PC-9 (cell line): ENCODE data around the gene PRICKLE2. TPM values are rescaled to one million over a fixed set of nuclear protein-coding genes. Genes with fewer than 3 reads are reported as not detected.

ENCODE experiments used
- BruUV-seq: library from RNA; stranded (reverse); fragments of 400-500 nt; replicated peaks from 2 replicates; lab custom pipeline; 2021; lab: Mats Ljungman, UMichigan
- CTCF ChIA-PET: fragments of 300-600 bp; sonication (Branson Sonifier 250); formaldehyde crosslinking; loops from one replicate; lab custom pipeline; 2022; ENCODE audit warnings: antibody characterized with exemption; lab: Charles Lee
- POLR2A ChIA-PET: fragments of 300-600 bp; sonication (Branson Sonifier 250); formaldehyde crosslinking; loops from one replicate; lab custom pipeline; 2022; ENCODE audit warnings: antibody characterized with exemption; ENCODE audit not compliant: unreplicated experiment; lab: Charles Lee
- DNase-seq, 2 experiments: peaks; one replicate each; pipeline versions ENCODE4 v3.0.0 to v3.0.0-alpha.2; 2015 to 2022; ENCODE audit warnings: mixed read lengths in 1 of 2
- H2AFZ ChIP-seq: fragments of 200-600 bp; sonication (generic); 2 replicates; pipeline ENCODE4 v1.8.1; 2017; ENCODE audit warnings: antibody characterized with exemption
- H3F3A ChIP-seq: fragments of 200-600 bp; sonication (generic); 2 replicates; pipeline ENCODE4 v1.8.1; 2017; ENCODE audit warnings: antibody characterized with exemption, mild to moderate bottlenecking, low read depth; ENCODE audit not compliant: insufficient read depth
- H3K27ac ChIP-seq: fragments of 200-600 bp; sonication (generic); 2 replicates; pipeline ENCODE4 v1.6.1; 2016; ENCODE audit warnings: mixed run types
- H3K27me3 ChIP-seq: fragments of 200-600 bp; sonication (generic); 2 replicates; pipeline ENCODE4 v1.6.1; 2016; ENCODE audit warnings: low read depth, mixed run types; ENCODE audit not compliant: insufficient read depth
- H3K36me3 ChIP-seq: fragments of 200-600 bp; sonication (generic); 2 replicates; pipeline ENCODE4 v1.6.1; 2016; ENCODE audit warnings: low read depth, mixed run types
- H3K4me1 ChIP-seq: fragments of 200-600 bp; sonication (generic); replicated peaks from 2 replicates; pipeline ENCODE4 v1.6.1; 2016; ENCODE audit warnings: mixed run types; ENCODE audit not compliant: insufficient read depth
- H3K4me2 ChIP-seq: fragments of 200-600 bp; sonication (generic); 2 replicates; pipeline ENCODE4 v1.6.1; 2017; ENCODE audit warnings: mixed run types
- H3K4me3 ChIP-seq: fragments of 200-600 bp; sonication (generic); 2 replicates; pipeline ENCODE4 v1.6.1; 2016; ENCODE audit warnings: mixed run types
- H3K79me2 ChIP-seq: fragments of 200-600 bp; sonication (generic); 2 replicates; pipeline ENCODE4 v1.6.1; 2017; ENCODE audit warnings: low read depth, mixed run types
- H3K9me2 ChIP-seq: fragments of 200-600 bp; sonication (generic); 2 replicates; pipeline ENCODE4 v1.8.1; 2017; ENCODE audit warnings: mild to moderate bottlenecking; ENCODE audit not compliant: insufficient read depth
- H3K9me3 ChIP-seq: fragments of 200-600 bp; sonication (generic); 2 replicates; pipeline ENCODE4 v1.8.1; 2016; ENCODE audit warnings: low read depth; ENCODE audit not compliant: insufficient read depth
- H4K20me1 ChIP-seq: fragments of 200-600 bp; sonication (generic); 2 replicates; pipeline ENCODE4 v1.8.1; 2017; ENCODE audit not compliant: insufficient read depth
- CTCF ChIP-seq: fragments of 200-600 bp; sonication (generic); conservative IDR thresholded peaks from 2 replicates; pipeline ENCODE4 v1.6.1; 2017; ENCODE audit warnings: mixed run types, antibody characterized with exemption, mild to moderate bottlenecking, moderate library complexity
- EZH2 ChIP-seq: fragments of 200-600 bp; sonication (generic); IDR thresholded peaks from 2 replicates; pipeline ENCODE4 v1.8.0; 2017; ENCODE audit warnings: antibody characterized with exemption, low read depth
- intact Hi-C: fragments of 100-400 bp; cut with micrococcal nuclease; formaldehyde crosslinking; loops from one replicate; pipeline ENCODE4 v1.10.0; 2022; ENCODE audit not compliant: unreplicated experiment
- total RNA-seq: library from RNA; stranded (reverse); gene quantifications from 2 replicates; pipeline ENCODE4 v1.2.3, GENCODE V29; 2021

PRICKLE2 gene
- total RNA-seq, 1 experiment from 2014 or later: 7.9 TPM

- no peaks in the 10 kb centered on the region for H3K36me3 ChIP-seq
- no peak for DNase-seq
- no peaks in the 10 kb centered on the region for H4K20me1 ChIP-seq
- H3K4me2 ChIP-seq: no peak overlapping the region
- CTCF ChIA-PET: interaction anchor here (0.6 kb wide), 1 partner anchor 78 kb away, joined by 3 read pairs; no protein-coding TSS in a partner anchor
- BruUV-seq: no TSS peak
- H3K27ac ChIP-seq: no peak overlapping the region
- no peaks in the 10 kb centered on the region for H3K27me3 ChIP-seq
- intact Hi-C loops: no loop called here
- POLR2A ChIA-PET: no interaction called here
- no peaks in the 10 kb centered on the region for H3K9me2 ChIP-seq
- H3K4me1 ChIP-seq: peaks cover 24% of the 10 kb centered on the region
- H3K79me2 ChIP-seq: no peaks in the 10 kb centered on the region
- no peaks in the 10 kb centered on the region for H3F3A ChIP-seq
- no peak overlapping the region for H3K4me3 ChIP-seq
- H3K9me3 ChIP-seq: no peaks in the 10 kb centered on the region
- no peak for TF ChIP-seq EZH2
- no peak for TF ChIP-seq CTCF
- H2AFZ ChIP-seq: no peak overlapping the region
These were observed 46.8 kb downstream of the PRICKLE2 start for GRCh38 chr3:64178419-64178818.

- peak overlapping the region; percentile 43 for H3K27ac ChIP-seq
- intact Hi-C loops: no loop called here
- peaks cover 24% of the 10 kb centered on the region for H3K4me1 ChIP-seq
- no peaks in the 10 kb centered on the region for H3K27me3 ChIP-seq
- TF ChIP-seq EZH2: no peak
- TF ChIP-seq CTCF: no peak
- no peaks in the 10 kb centered on the region for H4K20me1 ChIP-seq
- H3K36me3 ChIP-seq: no peaks in the 10 kb centered on the region
- BruUV-seq: no TSS peak
- H3K9me2 ChIP-seq: no peaks in the 10 kb centered on the region
- H3F3A ChIP-seq: no peaks in the 10 kb centered on the region
- ChIA-PET POLR2A (no interaction called here), CTCF (no interaction called here)
- no peaks in the 10 kb centered on the region for H3K9me3 ChIP-seq
- H3K79me2 ChIP-seq: no peaks in the 10 kb centered on the region
- H3K4me3 ChIP-seq: no peak overlapping the region
- no peak for DNase-seq
- H2AFZ ChIP-seq: peak overlapping the region; percentile 26; the same call in 1 of the 2 replicates
- peak overlapping the region; percentile 27; the same call in 1 of the 2 replicates for H3K4me2 ChIP-seq
These were observed 48.7 kb downstream of the PRICKLE2 start for GRCh38 chr3:64176461-64176996.

GRCh38 chr3:64174328-64174727 is 50.9 kb downstream of the PRICKLE2 start:
- Histone ChIP-seq H3K4me1 (peaks cover 24% of the 10 kb centered on the region), H3K27ac (0 out of 2 replicates have a peak overlapping the region, but pooled peaks have one; percentile 17), H3K4me3 (no peak overlapping the region), H3K9me3 (no peaks in the 10 kb centered on the region), H4K20me1 (no peaks in the 10 kb centered on the region), H3K4me2 (0 out of 2 replicates have a peak overlapping the region, but pooled peaks have one; percentile 26), H3K9me2 (no peaks in the 10 kb centered on the region), H3K27me3 (no peaks in the 10 kb centered on the region), H2AFZ (no peak overlapping the region), H3F3A (no peaks in the 10 kb centered on the region), H3K36me3 (no peaks in the 10 kb centered on the region), H3K79me2 (no peaks in the 10 kb centered on the region)
- no TSS peak for BruUV-seq
- peak; percentile 65 to 66 for DNase-seq
- intact Hi-C loops: loop anchor here (2.0 to 5.0 kb wide), 3 partner anchors 40 to 178 kb away; no protein-coding TSS in a partner anchor
- TF ChIP-seq EZH2 (no peak), CTCF (no peak)
- ChIA-PET CTCF (no interaction called here), POLR2A (interaction anchor here (0.6 kb wide), 1 partner anchor 175 kb away, joined by 6 read pairs; no protein-coding TSS in a partner anchor)
